Natural killer cell (primary cell): ENCODE data around the gene PLEKHO2. TPM values are rescaled to one million over a fixed set of nuclear protein-coding genes. Genes with fewer than 3 reads are reported as not detected.
A peak's percentile ranks its signal among the peaks of the same experiment; 100 is the strongest.

Experiments used
- ATAC-seq, 3 donors: fragments of 150-1000 bp in 2 of 3; fragments of 200-7000 bp in 1 of 3; cut with Tn5 transposase; 1 replicate in 1 of 3; 2 replicates in 2 of 3; pipeline ENCODE4 v1.10.0; 2021; ENCODE audit warnings: mild to moderate bottlenecking in 2 of 3, moderate library complexity in 2 of 3
- DNase-seq, 2 donors: peaks; one replicate each; pipeline versions ENCODE4 v3.0.0 to v3.0.0-alpha.2; 2013 to 2021; ENCODE audit warnings: mixed read lengths in 1 of 2
- H3K27ac ChIP-seq: one replicate; pipeline ENCODE4 v1.5.1; 2013; ENCODE audit warnings: mild to moderate bottlenecking, low read length
- H3K27me3 ChIP-seq: one replicate; pipeline ENCODE4 v1.6.1; 2013; ENCODE audit warnings: low read length; ENCODE audit not compliant: control insufficient read depth, insufficient read depth
- H3K36me3 ChIP-seq: one replicate; pipeline ENCODE4 v1.6.1; 2013; ENCODE audit warnings: low read length; ENCODE audit not compliant: control insufficient read depth, insufficient read depth
- H3K4me1 ChIP-seq: one replicate; pipeline ENCODE4 v1.6.1; 2013; ENCODE audit warnings: low read length; ENCODE audit not compliant: control insufficient read depth, insufficient read depth
- H3K4me3 ChIP-seq: one replicate; pipeline ENCODE4 v1.5.1; 2013; ENCODE audit warnings: low read length
- H3K9me3 ChIP-seq: one replicate; pipeline ENCODE4 v1.6.1; 2013; ENCODE audit warnings: low read length; ENCODE audit not compliant: control insufficient read depth, insufficient read depth
- H3K27ac Mint-ChIP-seq, 2 donors: one replicate each; pipeline ENCODE4 v1.8.0; 2022; ENCODE audit warnings: mild to moderate bottlenecking in 2 of 2, mixed read lengths in 2 of 2, moderate library complexity in 1 of 2
- H3K27me3 Mint-ChIP-seq, 2 donors: one replicate each; pipeline ENCODE4 v1.8.0; 2022; ENCODE audit warnings: low read depth in 2 of 2, mixed read lengths in 2 of 2
- H3K36me3 Mint-ChIP-seq: one replicate; pipeline ENCODE4 v1.8.0; 2022; ENCODE audit warnings: mixed read lengths
- H3K4me1 Mint-ChIP-seq, 2 donors: one replicate each; pipeline ENCODE4 v1.8.0; 2022; ENCODE audit warnings: mixed read lengths in 2 of 2
- H3K4me3 Mint-ChIP-seq: one replicate; pipeline ENCODE4 v1.8.0; 2022; ENCODE audit warnings: mild to moderate bottlenecking, moderate library complexity, mixed read lengths
- H3K9me3 Mint-ChIP-seq, 2 donors: one replicate each; pipeline ENCODE4 v1.8.0; 2022; ENCODE audit warnings: mixed read lengths in 2 of 2
- CTCF ChIP-seq: fragments of 200-600 bp; IDR thresholded peaks from one replicate; pipeline ENCODE4 v1.8.0; 2022; ENCODE audit warnings: antibody characterized with exemption
- WGBS: methylation state at CpG from one replicate; pipeline ENCODE4 v1.1.7; 2013; ENCODE audit warnings: missing lambda C conversion rate; ENCODE audit not compliant: insufficient coverage; 5-methylcytosine and 5-hydroxymethylcytosine counted together
- intact Hi-C: fragments of 100-400 bp; cut with micrococcal nuclease; formaldehyde crosslinking; loops from one replicate; pipeline ENCODE4 v1.14.2; 2022
- total RNA-seq, 4 donors: library from RNA; stranded (reverse); fragments of 120-200 nt in 1 of 4; gene quantifications; one replicate each; pipeline versions ENCODE4 v1.2.3 to v1.2.4, GENCODE V29; 2013 to 2022

PLEKHO2 gene
- total RNA-seq, 3 donors from 2014 or later (not counting 1 experiment from before 2014, with no cell fraction given) = 35.3 to 53.4 (median 49.8) TPM

GRCh38 chr15:64854041-64854440 is 12.3 kb downstream of the PLEKHO2 start:
- H3K9me3 Mint-ChIP-seq = no peaks in the 10 kb centered on the region
- H3K36me3 Mint-ChIP-seq = no peaks in the 10 kb centered on the region
- no peak for DNase-seq
- Histone ChIP-seq H3K27ac (no peak overlapping the region), H3K4me1 (peaks cover 62% of the 10 kb centered on the region), H3K4me3 (no peak overlapping the region), H3K9me3 (no peaks in the 10 kb centered on the region), H3K36me3 (peaks cover 56% of the 10 kb centered on the region), H3K27me3 (no peaks in the 10 kb centered on the region)
- peak overlapping the region; percentile 84 for H3K27ac Mint-ChIP-seq
- intact Hi-C loops = no loop called here
- peaks cover 68 to 69% of the 10 kb centered on the region in 2 donors for H3K4me1 Mint-ChIP-seq
- no peak overlapping the region for H3K4me3 Mint-ChIP-seq
- no peak for TF ChIP-seq CTCF
- ATAC-seq = no peak
- 73% methylated on average over 4 of the region's 4 CpGs for WGBS
- no peaks in the 10 kb centered on the region for H3K27me3 Mint-ChIP-seq

- H3K27me3 ChIP-seq = no peaks in the 10 kb centered on the region
- no peak for TF ChIP-seq CTCF
- Mint-ChIP-seq H3K4me1 (peaks cover 72 to 73% of the 10 kb centered on the region in 2 donors), H3K36me3 (no peaks in the 10 kb centered on the region), H3K9me3 (no peaks in the 10 kb centered on the region), H3K4me3 (no peak overlapping the region), H3K27me3 (no peaks in the 10 kb centered on the region), H3K27ac (peak overlapping the region; percentile 84)
- peaks cover 66% of the 10 kb centered on the region for H3K4me1 ChIP-seq
- peaks cover 60% of the 10 kb centered on the region for H3K36me3 ChIP-seq
- no peaks in the 10 kb centered on the region for H3K9me3 ChIP-seq
- intact Hi-C loops = no loop called here
- no peak for ATAC-seq
- no peak for DNase-seq
- H3K4me3 ChIP-seq = no peak overlapping the region
- WGBS = 89% methylated on average over 3 of the region's 3 CpGs
- no peak overlapping the region for H3K27ac ChIP-seq
Observed at GRCh38 chr15:64854526-64854925, 12.8 kb downstream of the PLEKHO2 start.

GRCh38 chr15:64855205-64855975 is 13.7 kb downstream of the PLEKHO2 start:
- ATAC-seq (no peak), DNase-seq (no peak)
- Histone ChIP-seq H3K9me3 (no peaks in the 10 kb centered on the region), H3K4me1 (peaks cover 65% of the 10 kb centered on the region), H3K4me3 (no peak overlapping the region), H3K36me3 (peaks cover 63% of the 10 kb centered on the region), H3K27ac (no peak overlapping the region), H3K27me3 (no peaks in the 10 kb centered on the region)
- Mint-ChIP-seq H3K4me1 (peaks cover 74% of the 10 kb centered on the region in 2 donors), H3K27me3 (no peaks in the 10 kb centered on the region), H3K9me3 (no peaks in the 10 kb centered on the region), H3K4me3 (peak overlapping the region; percentile 67), H3K36me3 (no peaks in the 10 kb centered on the region), H3K27ac (peak overlapping the region; percentile 84)
- WGBS = 66% methylated on average over 7 of the region's 7 CpGs
- intact Hi-C loops = no loop called here
- TF ChIP-seq CTCF = no peak
